RPMI7951 (cell line): ENCODE results near the gene PLEKHA6. TPM values are rescaled to one million over a fixed set of nuclear protein-coding genes. Genes with fewer than 3 reads are reported as not detected.

Experiments
- DNase-seq: peaks from one replicate; pipeline ENCODE4 v3.0.0-alpha.2; 2012; ENCODE audit warnings: low read depth
- total RNA-seq: library from RNA; depleted of rRNA; stranded (reverse); fragments of >200 nt; shearing (Covaris generic); gene quantifications from 2 replicates; pipeline ENCODE4 v1.2.3, GENCODE V29; 2014

Gene PLEKHA6
- total RNA-seq, 1 experiment from 2014 or later, result 0.72 TPM

GRCh38 chr1:204383163-204383904, 23.6 kb upstream of the PLEKHA6 start:
- DNase-seq, result no peak

DNA sequence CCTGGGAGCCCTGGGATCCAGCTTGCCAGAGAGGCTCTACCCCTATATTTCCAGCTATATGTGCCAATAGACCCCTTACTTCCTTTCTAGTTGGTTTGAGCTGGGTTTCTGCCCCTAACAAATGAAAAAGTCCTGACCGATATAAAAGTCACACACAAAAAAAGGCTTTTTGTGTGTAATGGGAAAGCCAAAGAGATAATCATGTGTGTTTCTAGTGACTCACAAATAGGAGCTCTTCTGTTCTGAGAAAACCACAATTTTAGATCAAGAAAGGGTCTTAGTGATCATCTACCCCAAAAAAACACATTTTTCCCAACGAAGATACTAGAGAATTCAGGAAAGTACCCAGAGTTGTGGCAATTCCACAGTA, 23.0 kb upstream of the PLEKHA6 start:
- peak; percentile 13 for DNase-seq

- DNase-seq, result no peak
Observed at GRCh38 chr1:204380293-204380831, 20.6 kb upstream of the PLEKHA6 start.

DNA sequence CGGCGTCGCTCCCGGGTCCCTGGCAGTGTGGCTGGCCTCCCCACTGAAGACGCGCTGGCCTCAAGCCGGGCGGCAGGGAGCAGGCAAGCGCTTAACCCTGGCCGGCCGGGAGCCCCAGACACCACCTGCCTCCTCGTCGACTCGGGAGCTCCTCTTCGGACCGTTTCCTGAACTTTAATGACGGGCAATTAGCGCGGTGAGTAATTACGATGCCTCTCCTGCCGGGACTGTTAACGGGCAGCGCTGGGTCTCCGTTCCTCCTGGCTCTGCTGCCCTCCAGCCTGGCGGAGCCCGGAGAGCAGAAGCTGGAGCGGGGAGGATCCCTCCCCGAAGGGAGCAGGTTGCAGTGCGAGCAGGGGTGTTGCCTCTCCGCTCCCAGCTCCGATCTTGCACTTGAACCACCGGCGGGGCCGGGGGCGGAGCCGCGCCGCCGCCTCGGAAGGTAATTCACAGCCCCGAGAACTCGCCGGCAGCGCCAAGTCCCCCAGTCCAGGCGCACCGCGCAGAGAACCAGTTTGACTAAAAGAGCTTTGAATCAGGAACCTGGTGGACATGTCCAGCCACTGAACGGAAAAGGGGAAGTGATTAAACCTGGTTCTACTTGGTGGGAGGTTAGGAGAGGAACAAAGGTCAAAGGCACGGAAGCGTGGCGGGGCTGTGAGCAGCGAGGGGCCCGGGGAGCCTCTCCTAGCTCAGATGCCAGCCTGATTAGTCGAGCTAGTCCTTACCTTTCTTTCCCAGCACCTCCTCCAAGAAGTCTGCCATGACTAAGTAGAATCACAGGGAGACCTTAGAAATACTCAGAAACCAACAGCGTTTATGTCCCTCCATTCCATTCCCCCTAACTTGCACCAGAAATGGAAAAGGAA, 18.3 kb upstream of the PLEKHA6 start:
- peak; percentile 15 for DNase-seq

DNA sequence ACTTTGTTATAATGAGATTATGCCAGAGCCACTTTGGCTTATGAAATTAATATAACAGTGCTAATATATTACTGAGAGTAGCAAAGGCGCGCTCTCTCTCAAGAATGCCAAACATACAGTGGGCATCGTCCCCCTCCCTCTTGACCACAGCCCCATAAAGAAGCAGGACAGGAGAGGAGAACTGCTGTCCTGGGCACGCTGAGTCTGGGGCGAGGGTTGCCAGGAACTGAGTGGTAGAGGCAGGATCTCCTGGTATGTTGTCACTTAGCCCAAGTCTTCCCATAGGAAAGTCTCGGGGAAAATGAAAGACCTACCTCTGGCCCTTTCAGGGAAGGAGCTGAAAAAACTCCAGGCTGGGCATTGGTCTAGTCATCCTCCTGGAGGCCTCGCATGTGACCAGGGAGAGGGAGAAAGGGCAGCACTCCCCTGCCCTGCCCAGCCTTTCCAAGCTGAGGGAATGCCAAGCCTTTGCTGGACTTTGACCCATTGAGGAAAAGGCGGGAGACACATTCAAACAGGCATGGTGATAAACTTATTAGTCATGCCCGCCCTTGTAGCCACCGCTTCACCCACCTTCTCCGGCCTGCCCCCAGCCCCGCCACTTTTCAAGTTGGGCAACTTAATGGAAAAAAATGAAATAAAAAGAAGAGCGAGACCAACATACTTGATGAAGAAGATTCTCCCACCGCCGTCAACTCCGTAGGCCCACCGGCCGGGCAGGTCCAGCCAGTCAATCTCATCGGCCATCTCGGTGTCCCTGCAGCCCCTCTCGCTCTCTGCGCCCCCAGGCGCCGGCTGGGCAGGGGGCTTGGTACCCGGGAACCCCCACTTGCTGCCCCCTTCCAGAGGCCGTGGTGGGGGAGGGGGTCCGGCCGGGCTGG, 17.4 kb upstream of the PLEKHA6 start:
- no peak for DNase-seq

GRCh38 chr1:204376465-204376864, 16.7 kb upstream of the PLEKHA6 start:
- DNase-seq, result no peak

- DNase-seq, result no peak
Observed at GRCh38 chr1:204373911-204374310, 14.2 kb upstream of the PLEKHA6 start.

DNA sequence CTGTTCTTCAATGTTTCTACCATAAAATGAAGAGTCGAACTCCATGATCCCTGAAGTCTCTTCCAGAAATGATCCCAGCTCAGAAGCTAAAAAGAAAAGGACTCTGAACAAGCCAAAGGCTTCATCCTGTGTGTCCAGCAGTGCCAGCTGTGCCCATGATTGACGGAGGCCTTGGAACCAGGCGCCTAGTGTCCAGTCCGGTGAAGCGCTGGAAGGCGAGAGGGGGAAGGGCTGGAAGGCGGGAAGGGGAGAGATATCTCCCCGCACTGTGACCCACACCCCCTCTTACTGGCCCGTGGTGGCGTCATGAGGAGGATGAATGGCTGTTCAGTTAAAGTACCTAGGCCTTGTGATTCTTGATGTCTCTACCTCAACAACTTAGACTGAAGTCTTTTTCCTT, 10.4 kb upstream of the PLEKHA6 start:
- no peak for DNase-seq

DNA sequence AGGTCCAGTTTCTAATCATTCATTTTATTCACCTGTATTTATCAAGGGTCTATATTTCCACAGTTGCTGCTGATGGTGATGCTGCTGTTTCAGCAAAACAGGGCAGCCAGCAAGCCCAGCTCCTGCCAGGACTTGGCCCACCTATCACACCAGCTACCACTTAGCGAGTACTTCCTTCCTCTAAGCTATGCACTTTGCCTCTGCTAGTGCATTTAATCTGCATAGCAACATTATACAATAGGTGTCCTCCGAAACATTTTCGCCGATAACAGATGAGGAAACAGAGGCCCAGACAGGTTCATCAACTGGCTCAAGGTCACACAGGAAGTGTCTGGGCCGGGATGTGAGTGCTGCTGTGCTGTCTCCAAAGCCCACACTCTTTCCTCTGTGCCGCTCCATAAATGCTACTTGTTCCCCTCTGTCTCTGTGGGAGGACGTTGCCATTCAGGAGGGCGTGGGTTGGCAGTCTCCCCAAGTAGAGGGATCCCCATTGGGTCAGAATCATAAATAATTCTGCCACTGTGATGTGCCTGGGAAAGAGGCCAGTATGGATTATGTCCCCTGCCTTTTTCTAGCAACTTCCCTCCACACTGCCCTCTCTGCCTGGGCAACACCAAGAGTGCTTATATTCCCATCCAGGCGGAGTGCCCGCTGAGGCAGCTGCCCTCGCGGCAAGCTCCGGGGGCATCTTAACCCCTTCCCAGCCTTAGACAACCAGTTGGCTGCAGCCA, 9.4 kb upstream of the PLEKHA6 start:
- DNase-seq, result no peak

- peak; percentile 56 for DNase-seq
Observed at GRCh38 chr1:204367956-204368355, 8.2 kb upstream of the PLEKHA6 start.

GRCh38 chr1:204367193-204367858, 7.6 kb upstream of the PLEKHA6 start:
- DNase-seq, result no peak

DNA sequence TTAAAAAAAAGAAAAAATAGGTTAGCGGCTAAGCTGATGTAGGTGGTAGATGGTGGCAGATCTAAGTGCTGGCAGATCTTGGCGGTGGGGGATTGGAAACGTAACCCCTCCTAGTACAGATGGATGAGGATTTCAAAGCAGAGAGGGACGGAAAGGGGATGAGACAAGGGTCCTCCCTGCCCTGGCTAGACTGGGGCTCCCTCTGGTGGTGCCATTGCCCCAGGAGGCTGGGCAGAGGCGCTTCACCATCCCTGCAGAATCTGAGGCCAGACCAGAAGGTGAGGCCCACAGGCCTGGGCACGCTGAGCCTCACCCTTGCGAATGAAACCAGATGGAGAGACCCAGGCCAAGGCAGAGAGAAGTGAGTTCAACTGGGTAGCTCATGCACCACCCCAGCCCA, 7.0 kb upstream of the PLEKHA6 start:
- no peak for DNase-seq

- peak; percentile 67 for DNase-seq
Observed at GRCh38 chr1:204363335-204364114, 3.8 kb upstream of the PLEKHA6 start.

- no peak for DNase-seq
Observed at GRCh38 chr1:204362984-204363334, 3.2 kb upstream of the PLEKHA6 start.

GRCh38 chr1:204361781-204362180, 2.1 kb upstream of the PLEKHA6 start:
- DNase-seq, result no peak

GRCh38 chr1:204361341-204361771, 1.6 kb upstream of the PLEKHA6 start:
- no peak for DNase-seq

GRCh38 chr1:204360314-204360713, 585 bp upstream of the PLEKHA6 start:
- DNase-seq, result no peak

- DNase-seq, result no peak
Observed at GRCh38 chr1:204359131-204359473, 627 bp downstream of the PLEKHA6 start.

GRCh38 chr1:204358605-204359004, 1.1 kb downstream of the PLEKHA6 start:
- no peak for DNase-seq
